GM19193 (cell line): ENCODE data around the gene PSMB2.

Experiments used
- POLR2A ChIP-seq: IDR thresholded peaks from 4 replicates; pipeline ENCODE4 v1.6.1; 2011; ENCODE audit not compliant: insufficient read depth, insufficient read length; ENCODE audit errors: extremely low read depth

Gene PSMB2

DNA sequence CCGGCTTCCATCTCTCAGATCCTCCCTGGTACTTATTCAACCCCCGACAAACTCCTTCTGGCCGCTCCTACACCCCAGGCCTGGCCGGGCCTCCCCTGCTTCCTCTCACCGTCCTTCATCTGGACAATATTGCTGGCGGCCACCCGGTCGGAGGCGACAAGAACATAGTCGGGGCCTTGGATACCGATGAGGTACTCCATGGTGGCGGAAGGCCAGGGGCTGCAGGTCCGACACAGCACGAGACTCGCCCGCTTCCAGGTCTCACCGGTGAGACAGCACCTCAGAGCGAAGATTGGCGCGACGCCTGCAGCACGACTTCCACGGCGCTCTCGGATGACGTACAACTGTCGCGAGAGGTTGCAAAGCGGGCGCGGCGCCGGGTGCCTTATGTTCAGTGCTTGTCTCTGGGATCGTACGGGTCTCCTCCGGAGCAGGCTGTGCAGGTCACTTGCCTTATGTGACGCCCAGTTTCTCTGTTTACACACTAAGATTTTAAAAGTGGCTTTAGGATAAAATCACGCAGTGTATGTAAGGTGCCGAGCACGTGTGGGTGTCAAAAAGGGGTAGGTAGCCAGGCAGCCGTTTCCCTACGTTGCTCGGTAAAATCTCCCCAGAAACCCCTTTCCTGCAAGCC is at the start of gene PSMB2:
TSS of gene PSMB2 (minus strand) at position 294 of the 634 bp plus-strand sequence. CDS start at position 200, 94 bp downstream.
- TF ChIP-seq POLR2A: peak; percentile 95

DNA sequence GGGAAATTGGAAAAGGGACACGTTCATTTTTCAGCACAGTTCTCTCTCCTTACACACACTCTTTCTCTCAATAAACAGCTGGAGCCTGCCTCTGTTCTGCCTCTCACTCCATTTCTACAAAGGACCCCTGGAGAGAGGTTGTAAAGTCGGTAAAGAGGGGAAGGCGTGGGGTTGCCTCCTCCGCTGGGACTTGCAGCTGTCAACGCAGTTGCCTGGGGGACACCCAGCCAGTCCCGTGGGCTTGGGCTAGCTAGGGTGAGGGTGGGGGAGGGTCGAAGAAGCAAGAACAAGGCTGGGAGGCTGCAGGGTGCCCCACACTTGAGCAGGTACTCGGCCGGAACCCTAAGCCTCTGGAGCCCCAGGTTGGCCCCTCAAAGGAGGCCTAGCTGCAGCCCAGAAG is 49.8 kb upstream of the PSMB2 start:
- TF ChIP-seq POLR2A: no peak

DNA sequence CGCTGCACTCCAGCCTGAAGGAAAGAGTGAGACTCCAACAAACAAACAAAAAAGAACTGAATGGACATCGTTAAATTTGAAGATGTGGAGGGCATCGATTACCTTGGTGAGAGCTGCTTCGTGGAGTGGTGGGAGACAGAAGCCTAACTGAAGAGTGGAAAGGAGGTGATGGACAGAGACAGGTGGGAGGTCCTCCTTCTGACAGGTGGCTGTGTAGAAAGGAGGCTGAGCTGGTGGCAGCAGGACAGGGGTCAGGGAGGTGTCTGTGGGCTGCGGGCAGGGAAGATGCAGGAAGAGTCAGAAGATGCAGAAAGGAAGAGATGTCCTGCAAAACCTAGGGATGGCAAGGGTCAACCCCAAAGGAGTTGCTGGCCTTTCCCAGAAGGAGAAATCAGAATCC is 46.8 kb upstream of the PSMB2 start:
- no peak for TF ChIP-seq POLR2A

DNA sequence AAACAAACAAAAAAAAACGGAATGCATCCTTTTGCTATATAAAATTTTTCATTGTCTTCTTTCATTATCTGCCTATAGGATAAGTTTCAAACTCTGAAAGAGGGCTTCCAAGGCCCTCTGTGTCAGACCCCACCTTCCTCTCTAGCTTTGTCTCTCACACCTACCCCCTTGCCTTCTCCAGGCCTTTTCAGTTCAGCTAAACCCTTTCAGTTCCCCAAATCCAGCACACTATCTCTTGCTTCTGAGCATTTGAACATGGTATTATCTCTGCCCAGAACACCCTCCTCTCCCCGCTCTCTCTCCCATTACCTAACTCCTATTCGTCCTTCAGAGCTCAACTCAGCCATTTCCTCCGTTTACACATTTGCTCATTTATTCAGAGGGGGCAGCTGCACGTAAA is 41.7 kb upstream of the PSMB2 start:
- no peak for TF ChIP-seq POLR2A

DNA sequence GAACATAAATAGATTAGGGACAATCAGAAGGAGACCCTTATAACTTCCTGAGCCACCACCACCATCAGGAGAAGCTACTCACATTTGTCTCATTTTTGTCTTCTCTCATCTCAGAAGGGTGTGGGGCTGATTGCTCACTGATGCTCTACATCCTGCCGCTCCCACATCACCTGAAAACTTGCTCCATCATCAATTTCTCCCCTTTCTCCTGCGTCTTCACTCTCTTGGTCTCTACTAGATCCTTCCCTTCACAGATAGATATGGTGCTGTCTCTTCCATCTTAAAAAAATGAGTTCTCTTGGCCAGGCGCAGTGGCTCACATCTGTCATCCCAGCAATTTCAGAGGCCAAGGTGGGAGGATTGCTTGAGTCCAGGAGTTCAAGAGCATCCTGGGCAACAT is 38.9 kb upstream of the PSMB2 start:
- TF ChIP-seq POLR2A: no peak

DNA sequence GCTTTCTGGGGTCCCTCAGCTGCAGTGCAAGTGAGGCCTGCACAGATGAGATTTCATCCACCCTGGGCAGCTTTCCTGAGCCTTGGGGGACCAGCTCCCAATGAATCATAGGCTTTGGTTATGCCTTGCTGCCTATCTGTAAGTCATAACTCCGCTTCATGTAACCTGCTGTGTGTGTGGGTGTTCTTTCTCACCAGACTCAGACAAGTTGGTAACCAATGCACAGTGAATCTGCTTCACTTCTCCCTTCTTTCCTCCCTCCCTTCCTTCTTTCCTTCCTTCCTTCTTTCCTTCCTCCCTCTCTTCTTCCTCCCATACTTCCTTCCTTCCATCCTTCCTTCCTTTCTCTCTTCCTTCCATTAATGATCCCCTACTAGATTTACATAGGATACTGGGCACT is 34.4 kb upstream of the PSMB2 start:
- TF ChIP-seq POLR2A: no peak

DNA sequence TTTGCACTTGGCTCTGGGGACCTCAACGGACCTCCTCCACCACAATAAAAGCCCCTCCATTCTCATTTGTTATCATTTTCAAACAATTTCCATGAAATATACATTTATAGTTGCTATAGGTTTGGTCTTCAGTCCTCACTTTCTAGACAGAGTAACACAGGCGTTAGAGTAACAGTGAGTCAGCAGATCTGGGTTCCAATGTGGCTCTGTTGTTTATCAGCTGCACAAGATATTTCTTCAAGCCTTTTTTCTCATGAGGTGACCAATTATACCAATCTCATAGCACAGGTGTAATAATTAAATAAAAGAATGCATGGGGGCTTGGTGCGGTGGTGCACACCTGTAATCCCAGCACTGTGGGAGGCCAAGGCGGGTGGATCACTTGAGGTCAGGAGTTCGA is 32.8 kb upstream of the PSMB2 start:
- TF ChIP-seq POLR2A: no peak

DNA sequence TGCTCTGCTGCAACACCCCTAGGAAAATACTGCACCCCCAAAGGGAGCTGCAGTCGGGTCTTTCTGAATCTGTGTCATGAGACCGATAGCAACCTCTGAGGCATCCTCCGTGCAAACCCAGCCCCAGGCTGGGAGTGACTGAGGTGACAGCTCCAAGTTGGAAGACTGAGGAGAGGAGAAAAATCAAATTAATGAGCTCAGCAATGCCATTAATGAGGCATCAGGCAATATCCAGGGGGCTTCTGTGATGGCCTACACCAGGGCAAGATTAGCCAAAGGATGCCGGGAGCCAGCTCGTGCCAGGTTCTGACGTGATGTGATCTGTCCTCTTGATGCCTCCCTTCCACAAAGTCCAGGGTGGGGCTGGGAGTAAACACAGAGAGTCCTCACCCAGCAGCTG is 30.8 kb upstream of the PSMB2 start:
- no peak for TF ChIP-seq POLR2A

DNA sequence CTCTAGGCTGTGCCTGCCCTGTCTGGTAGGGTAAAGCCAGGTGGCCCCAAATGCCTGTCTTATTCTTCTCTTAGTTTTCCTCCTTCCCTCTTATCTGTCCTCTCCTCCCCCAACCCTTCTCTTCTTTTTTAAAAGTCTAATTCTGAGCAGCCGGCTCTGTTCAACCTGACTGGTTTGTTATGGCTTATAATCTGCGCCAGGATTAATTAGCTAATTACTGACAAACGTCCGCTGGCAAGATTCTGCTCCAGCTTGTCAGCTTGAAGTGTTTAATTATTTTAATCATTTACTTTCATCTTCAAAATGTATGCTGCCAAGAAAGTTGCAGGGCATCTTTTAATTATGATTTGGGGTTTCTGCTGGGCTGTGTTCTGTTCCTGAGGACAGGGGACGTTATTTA is 27.2 kb upstream of the PSMB2 start:
- TF ChIP-seq POLR2A: no peak

DNA sequence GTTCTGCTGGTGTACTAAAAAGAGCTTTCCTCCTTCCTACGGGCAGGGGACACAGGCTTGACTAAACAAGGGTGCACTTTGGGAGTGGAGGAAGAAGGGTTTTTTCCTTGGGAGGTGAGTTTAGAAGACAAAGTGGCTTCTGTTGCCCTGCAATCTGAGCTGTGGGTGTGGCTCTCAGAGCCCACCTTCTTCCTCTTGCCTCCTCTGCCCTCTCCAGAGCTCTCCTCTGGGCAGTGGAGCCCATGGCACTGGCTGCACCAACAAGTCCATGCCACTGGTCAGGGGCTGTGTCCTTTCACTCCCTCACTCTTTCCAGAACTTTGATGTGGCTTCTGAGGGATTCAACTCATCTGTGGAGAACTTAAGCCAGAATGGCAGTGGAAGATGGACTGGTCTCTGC is 25.6 kb upstream of the PSMB2 start:
- TF ChIP-seq POLR2A: no peak

DNA sequence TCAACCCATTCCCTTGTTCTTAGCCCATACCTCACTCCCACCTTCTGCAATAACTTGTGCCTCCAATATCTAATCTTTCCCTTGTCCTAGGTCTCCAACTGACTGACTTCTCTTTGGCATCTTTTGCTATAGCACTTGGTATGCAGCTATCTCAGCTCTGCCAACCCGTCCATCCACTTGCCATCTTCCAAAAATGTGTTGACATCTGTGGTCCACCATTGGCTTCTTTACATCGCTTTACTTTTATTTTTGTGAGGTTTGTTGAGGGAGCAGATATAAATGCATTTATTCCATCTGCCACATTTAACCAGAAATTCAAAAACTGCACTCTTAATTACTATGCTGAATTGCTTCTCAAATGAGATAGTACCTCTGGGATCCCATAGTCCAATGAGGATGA is 24.9 kb upstream of the PSMB2 start:
- no peak for TF ChIP-seq POLR2A

DNA sequence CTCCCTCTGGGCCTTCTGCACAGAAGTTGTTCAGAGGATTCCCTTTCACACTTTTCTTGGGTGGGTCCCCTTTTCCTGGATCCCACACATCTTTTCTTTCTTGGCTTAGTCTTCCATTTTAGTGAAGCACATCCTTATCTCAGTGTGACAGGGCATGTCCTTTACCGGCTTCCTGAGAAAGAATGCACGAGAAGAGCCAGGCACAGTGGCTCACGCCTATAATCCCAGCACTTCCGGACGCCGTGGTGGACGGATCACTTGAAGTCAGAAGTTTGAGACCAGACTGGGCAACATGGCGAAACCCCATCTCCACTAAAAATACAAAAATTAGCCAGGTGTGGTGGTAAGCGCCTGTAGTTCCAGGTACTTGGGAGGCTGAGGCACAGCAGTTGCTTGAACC is 22.1 kb upstream of the PSMB2 start:
- TF ChIP-seq POLR2A: no peak

DNA sequence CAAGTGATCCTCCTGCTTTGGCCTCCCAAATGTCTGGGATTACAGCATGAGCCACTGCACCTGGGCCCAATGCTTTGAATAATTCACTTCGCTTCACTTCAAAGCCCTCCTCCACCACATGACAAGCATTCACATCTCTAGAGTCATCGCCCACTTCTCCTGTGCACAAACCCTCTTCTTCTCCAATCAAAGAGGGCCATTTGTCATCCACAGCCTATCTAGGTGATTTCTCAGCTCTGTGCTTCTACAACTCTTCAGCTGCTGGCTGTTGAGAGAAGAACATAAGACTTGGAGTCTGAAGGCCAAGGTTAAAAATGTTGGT is 20.1 kb upstream of the PSMB2 start:
- no peak for TF ChIP-seq POLR2A

DNA sequence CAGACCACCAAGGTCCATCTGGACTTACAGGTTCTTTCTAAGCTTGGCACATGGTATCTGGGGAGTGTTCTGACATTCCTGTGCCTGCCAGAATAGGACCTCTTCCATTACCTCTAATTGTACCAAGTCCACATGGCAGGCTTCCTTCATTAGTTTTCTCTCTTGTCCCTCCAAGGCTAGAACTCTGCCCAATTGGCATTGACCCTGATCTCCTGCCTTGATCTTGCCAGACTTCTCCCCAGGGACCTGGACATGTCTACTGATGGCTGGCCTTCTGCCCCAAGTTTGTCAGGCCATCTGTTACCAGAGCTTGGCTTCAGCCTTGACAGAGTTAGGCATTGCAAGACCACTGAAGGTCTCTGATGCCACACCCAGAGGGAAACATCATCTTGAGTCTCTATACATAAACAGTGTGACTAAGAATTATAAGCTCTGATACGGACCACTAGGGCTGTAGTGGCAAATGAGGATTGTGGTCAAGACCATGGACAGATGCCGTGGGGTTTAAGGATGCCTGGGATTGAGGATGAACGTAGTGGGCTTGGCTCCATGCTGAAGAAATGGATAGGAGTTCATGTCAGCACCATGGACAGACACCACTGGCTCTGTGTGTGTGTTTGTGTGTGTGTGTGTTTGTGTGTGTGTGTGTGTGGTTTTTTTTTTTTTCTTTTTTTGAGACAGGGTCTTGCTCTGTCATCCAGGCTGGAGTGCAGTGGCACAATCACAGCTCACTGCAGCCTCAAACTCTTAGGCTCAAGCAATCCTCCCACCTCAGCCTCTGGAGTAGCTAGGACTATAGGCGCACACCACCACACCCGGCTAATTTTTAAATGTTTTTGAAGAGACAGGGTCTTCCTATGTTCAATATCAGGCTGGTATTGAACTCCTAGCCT is 19.5 kb upstream of the PSMB2 start:
- no peak for TF ChIP-seq POLR2A

DNA sequence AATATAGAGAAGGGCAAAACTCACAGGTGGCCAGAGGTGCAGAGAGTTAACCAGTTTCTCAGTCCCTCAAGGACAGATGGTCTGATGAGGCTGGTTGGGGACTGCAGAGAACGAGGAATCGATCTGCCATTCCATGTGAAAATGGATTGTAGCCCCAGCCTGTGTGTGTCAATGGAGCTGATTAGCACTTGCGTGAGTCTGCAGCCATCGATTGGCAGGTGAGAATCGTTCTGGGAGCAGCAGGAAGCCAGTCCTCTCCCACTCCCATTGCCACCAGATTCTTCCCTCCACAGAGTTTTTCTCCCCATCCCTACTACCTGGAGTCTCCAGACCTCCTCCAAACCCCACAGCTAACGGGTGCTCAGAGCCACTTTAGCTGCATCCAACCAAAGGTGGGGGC is 18.3 kb upstream of the PSMB2 start:
- TF ChIP-seq POLR2A: no peak

DNA sequence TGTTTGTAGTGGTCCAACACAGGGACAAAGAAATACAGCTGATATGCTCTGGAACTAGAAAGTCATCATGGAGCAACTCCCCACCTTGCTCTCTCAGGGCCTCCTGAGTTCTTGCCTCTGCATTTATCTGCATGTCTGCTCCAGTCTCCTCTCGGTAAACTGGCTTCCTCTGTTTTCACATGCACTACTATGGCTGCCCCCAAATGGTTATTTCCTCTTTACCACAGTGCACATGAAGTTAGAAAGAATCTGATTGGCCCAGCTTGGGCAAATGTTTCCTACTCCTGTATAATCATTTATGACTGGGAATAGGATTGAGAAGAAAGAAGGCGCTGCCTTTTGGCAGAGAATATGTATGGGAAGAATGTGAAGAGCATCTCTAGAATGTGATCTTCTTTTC is 16.5 kb upstream of the PSMB2 start:
- no peak for TF ChIP-seq POLR2A
